Endothelial cell of umbilical vein (primary cell): Measurements from ENCODE around the gene GNAO1. TPM values are rescaled to one million over a fixed set of nuclear protein-coding genes. Genes with fewer than 3 reads are reported as not detected.

ENCODE experiments used
- BruUV-seq: library from RNA; stranded (reverse); fragments of 400-500 nt; replicated peaks from 2 replicates; lab custom pipeline; 2021; lab: Mats Ljungman, UMichigan
- CTCF ChIA-PET: fragments of 300-600, 350-600 bp; sonication (Branson Sonifier 250); formaldehyde crosslinking; loops from one replicate; lab custom pipeline; 2021; ENCODE audit warnings: antibody characterized with exemption, inconsistent platforms; lab: Charles Lee
- POLR2A ChIA-PET: fragments of 300-600, 350-600 bp; sonication (Branson Sonifier 250); formaldehyde crosslinking; loops from one replicate; lab custom pipeline; 2021; ENCODE audit warnings: antibody characterized with exemption, inconsistent platforms; lab: Charles Lee
- DNase-seq: peaks from one replicate; pipeline ENCODE4 v3.0.0-alpha.2; 2011; ENCODE audit warnings: low read depth, low spot score
- FAIRE-seq: peaks from 2 replicates; lab custom pipeline; 2011; peaks lifted over from hg19 to GRCh38; lab: Jason Lieb, UNC
- H2AFZ ChIP-seq: 2 replicates; pipeline ENCODE4 v1.6.0; 2012; ENCODE audit warnings: low read depth, low read length, control low read depth, inconsistent platforms
- H3K27ac ChIP-seq: 2 replicates; pipeline ENCODE4 v1.5.1; 2011; ENCODE audit warnings: low read depth, mild to moderate bottlenecking, control low read depth, low read length, moderate library complexity; ENCODE audit not compliant: insufficient read depth
- H3K27me3 ChIP-seq, 2 experiments: 2 replicates each; pipeline versions ENCODE4 v1.6.0 to v1.6.1; 2011; ENCODE audit warnings: low read length in 2 of 2, mixed read lengths in 1 of 2; ENCODE audit not compliant: control insufficient read depth in 2 of 2, insufficient read depth in 2 of 2
- H3K36me3 ChIP-seq, 2 experiments: 2 replicates in 1 of 2; 3 replicates in 1 of 2; pipeline ENCODE4 v1.5.1; 2011; ENCODE audit warnings: low read length in 2 of 2, mild to moderate bottlenecking in 1 of 2, moderate library complexity in 1 of 2; ENCODE audit not compliant: control insufficient read depth in 2 of 2, insufficient read depth in 2 of 2; ENCODE audit errors: extremely low read depth in 1 of 2
- H3K4me1 ChIP-seq: 3 replicates; pipeline ENCODE4 v1.5.1; 2011; ENCODE audit warnings: mild to moderate bottlenecking, low read length; ENCODE audit not compliant: control insufficient read depth, insufficient read depth; ENCODE audit errors: extremely low read depth
- H3K4me2 ChIP-seq: 2 replicates; pipeline ENCODE4 v1.6.1; 2011; ENCODE audit warnings: low read length, control low read depth, mixed read lengths; ENCODE audit not compliant: insufficient read depth
- H3K4me3 ChIP-seq, 3 experiments: fragments of 200-600 bp in 1 of 3; sonication (generic), shearing (Covaris generic) in 1 of 3; replicated peaks in 1 of 3; 2 replicates each; pipeline ENCODE4 v1.5.1; 2011 to 2016; ENCODE audit warnings: control low read depth in 3 of 3, low read length in 3 of 3, mild to moderate bottlenecking in 2 of 3, inconsistent platforms in 1 of 3, low read depth in 1 of 3, moderate library complexity in 1 of 3; ENCODE audit not compliant: insufficient read depth in 1 of 3
- H3K79me2 ChIP-seq: 2 replicates; pipeline ENCODE4 v1.6.0; 2012; ENCODE audit warnings: low read length, inconsistent platforms; ENCODE audit not compliant: control insufficient read depth, insufficient read depth
- H3K9ac ChIP-seq: replicated peaks from 2 replicates; pipeline ENCODE3; 2011; ENCODE audit warnings: low read length, control low read depth; ENCODE audit not compliant: insufficient read depth; ENCODE audit errors: extremely low read depth
- H3K9me1 ChIP-seq: replicated peaks from 3 replicates; pipeline ENCODE4 v1.6.0; 2011; ENCODE audit warnings: mild to moderate bottlenecking, low read length; ENCODE audit not compliant: control insufficient read depth, insufficient read depth; ENCODE audit errors: extremely low read depth
- H3K9me3 ChIP-seq: replicated peaks from 2 replicates; pipeline ENCODE4 v1.5.1; 2012; ENCODE audit warnings: low read length, inconsistent platforms; ENCODE audit not compliant: control insufficient read depth, insufficient read depth
- H4K20me1 ChIP-seq: replicated peaks from 2 replicates; pipeline ENCODE3; 2011; ENCODE audit warnings: mild to moderate bottlenecking, low read length; ENCODE audit not compliant: control insufficient read depth, insufficient read depth; ENCODE audit errors: extremely low read depth
- CTCF ChIP-seq, 2 donors: IDR thresholded peaks; 1 replicate in 1 of 2; 2 replicates in 1 of 2; pipeline ENCODE4 v1.5.1; 2011; ENCODE audit warnings: low read length in 2 of 2, mild to moderate bottlenecking in 2 of 2, moderate library complexity in 2 of 2, control low read depth in 1 of 2, inconsistent platforms in 1 of 2, low read depth in 1 of 2; ENCODE audit not compliant: insufficient read depth in 1 of 2; ENCODE audit errors: extremely low read depth in 1 of 2
- EZH2 ChIP-seq: IDR thresholded peaks from 2 replicates; pipeline ENCODE4 v1.6.1; 2012; ENCODE audit warnings: borderline replicate concordance, low read depth, mild to moderate bottlenecking, moderate library complexity, low read length, inconsistent platforms; ENCODE audit not compliant: severe bottlenecking
- FOS ChIP-seq: IDR thresholded peaks from 2 replicates; pipeline ENCODE4 v1.6.1; 2011; ENCODE audit warnings: mild to moderate bottlenecking, low read length, moderate library complexity, borderline replicate concordance; ENCODE audit not compliant: insufficient read depth
- GATA2 ChIP-seq: IDR thresholded peaks from 2 replicates; pipeline ENCODE4 v1.7.0; 2011; ENCODE audit warnings: low read depth, mild to moderate bottlenecking, moderate library complexity, mixed read lengths, low read length; ENCODE audit not compliant: insufficient read length, insufficient read depth
- JUN ChIP-seq: IDR thresholded peaks from 2 replicates; pipeline ENCODE4 v1.6.1; 2011; ENCODE audit warnings: borderline replicate concordance, low read depth; ENCODE audit not compliant: insufficient read length, insufficient read depth
- MAX ChIP-seq: IDR thresholded peaks from 2 replicates; pipeline ENCODE4 v1.6.1; 2011; ENCODE audit not compliant: insufficient read depth, insufficient read length
- MYC ChIP-seq: IDR thresholded peaks from one replicate; pipeline ENCODE4 v1.6.1; 2011; ENCODE audit warnings: mild to moderate bottlenecking, low read depth, low read length
- POLR2A ChIP-seq: IDR thresholded peaks from 2 replicates; pipeline ENCODE4 v1.6.1; 2012; ENCODE audit warnings: low read depth, mild to moderate bottlenecking, control low read depth, low read length
- POLR2AphosphoS5 ChIP-seq: IDR thresholded peaks from 2 replicates; pipeline ENCODE4 v1.6.1; 2012; ENCODE audit warnings: low read depth, mild to moderate bottlenecking, control low read depth, low read length, moderate library complexity; ENCODE audit not compliant: insufficient read depth
- dilution Hi-C: fragments of 300-500 bp; cut with MboI; formaldehyde crosslinking; loops from one replicate; pipeline ENCODE4 v1.15.0; 2019; ENCODE audit warnings: low sequenced_read_pairs; ENCODE audit not compliant: extremely low pct_ligation_motif_present
- intact Hi-C: fragments of 100-400 bp; cut with micrococcal nuclease; formaldehyde crosslinking; loops from one replicate; pipeline ENCODE4 v1.10.0; 2022
- polyA plus RNA-seq, 4 experiments: library from polyadenylated mRNA; depleted of rRNA in 3 of 4; stranded (reverse) in 3 of 4; unstranded in 1 of 4; fragments of >200 nt; gene quantifications; 2 replicates each; pipeline versions ENCODE4 v1.2.1 to v1.2.3, GENCODE V29; 2011 to 2012; ENCODE audit warnings: missing spikeins in 1 of 4
- total RNA-seq: library from RNA; stranded (reverse); gene quantifications from 2 replicates; pipeline ENCODE4 v1.2.3, GENCODE V29; 2021

GNAO1 gene
- total and polyA plus RNA-seq, 2 donors (not counting 3 experiments of a cell fraction or from before 2014, with no cell fraction given), result not detected

GRCh38 chr16:56372013-56372634 lies 180.8 kb downstream of the GNAO1 start:
- Histone ChIP-seq H3K9me3 (no peaks in the 10 kb centered on the region), H2AFZ (no peak overlapping the region), H3K9ac (no peak overlapping the region), H3K9me1 (no peaks in the 10 kb centered on the region), H3K4me2 (no peak overlapping the region), H4K20me1 (peaks cover 11% of the 10 kb centered on the region), H3K27me3 (no peaks in the 10 kb centered on the region), H3K27ac (no peak overlapping the region), H3K4me1 (peaks cover 16% of the 10 kb centered on the region), H3K36me3 (no peaks in the 10 kb centered on the region), H3K79me2 (no peaks in the 10 kb centered on the region), H3K4me3 (no peak overlapping the region)
- TF ChIP-seq POLR2AphosphoS5, result no peak
- no peak for TF ChIP-seq FOS
- CTCF ChIA-PET, result no interaction called here
- no TSS peak for BruUV-seq
- dilution Hi-C loops, result no loop called here
- FAIRE-seq (no peak), DNase-seq (no peak)
- POLR2A ChIA-PET, result no interaction called here
- intact Hi-C loops, result no loop called here

GRCh38 chr16:56373003-56373402 lies 181.7 kb downstream of the GNAO1 start:
- Histone ChIP-seq H3K9ac (no peak overlapping the region), H3K27ac (no peak overlapping the region), H4K20me1 (peaks cover 11% of the 10 kb centered on the region), H3K9me3 (no peaks in the 10 kb centered on the region), H3K9me1 (no peaks in the 10 kb centered on the region), H3K27me3 (no peaks in the 10 kb centered on the region), H3K4me2 (no peak overlapping the region), H2AFZ (no peak overlapping the region), H3K4me3 (no peak overlapping the region), H3K79me2 (peaks cover 3% of the 10 kb centered on the region), H3K4me1 (peaks cover 16% of the 10 kb centered on the region), H3K36me3 (no peaks in the 10 kb centered on the region)
- dilution Hi-C loops (no loop called here), intact Hi-C loops (no loop called here)
- CTCF ChIA-PET, result no interaction called here
- POLR2A ChIA-PET, result no interaction called here
- DNase-seq (no peak), FAIRE-seq (no peak)
- TF ChIP-seq MAX (no peak), POLR2AphosphoS5 (no peak), POLR2A (no peak), JUN (no peak), FOS (no peak), GATA2 (no peak), EZH2 (no peak), CTCF (IDR thresholded peaks at IDR 0.05; ENCODE audit: extremely low read depth in 1 of 2, insufficient read depth in 1 of 2, low read depth in 1 of 2, low read length in 2 of 2) (no peak), MYC (no peak)
- no TSS peak for BruUV-seq
